HEK293 (cell line): ENCODE measurements around the gene TBPL1.
A peak's percentile ranks its signal among the peaks of the same experiment; 100 is the strongest.
"Not testable (repeated sequence)": the region's sequence is repeated elsewhere in the genome, so short reads cannot be mapped to it uniquely, and the experiment has no call there.

Source experiments
- CTCF ChIA-PET: fragments of 350-600 bp; formaldehyde crosslinking; extraction: SDS; loops from one replicate; lab custom pipeline; 2021; ENCODE audit warnings: antibody characterized with exemption; lab: Yijun Ruan, JAX
- POLR2A ChIA-PET: fragments of 300-600 bp; formaldehyde crosslinking; extraction: SDS; loops from one replicate; lab custom pipeline; 2020; ENCODE audit warnings: antibody characterized with exemption, inconsistent platforms; lab: Yijun Ruan, JAX
- H3K27ac ChIP-seq: fragments of 200-500 bp; sonication (Bioruptor generic); 2 replicates; pipeline ENCODE4 v1.5.1; 2014; ENCODE audit warnings: low read depth, low read length, control low read depth, inconsistent platforms; ENCODE audit errors: extremely low read depth
- H3K36me3 ChIP-seq, 2 experiments: fragments of 200-500 bp in 1 of 2; sonication (Bioruptor generic) in 1 of 2; 1 replicate in 1 of 2; 2 replicates in 1 of 2; pipeline ENCODE4 v1.5.1; 2014 to 2017; ENCODE audit warnings: inconsistent platforms in 2 of 2, low read length in 2 of 2; ENCODE audit not compliant: control insufficient read depth in 2 of 2, insufficient read depth in 1 of 2
- H3K4me1 ChIP-seq: fragments of 200-500 bp; sonication (Bioruptor generic); 2 replicates; pipeline ENCODE4 v1.5.1; 2014; ENCODE audit warnings: mild to moderate bottlenecking, low read length, inconsistent platforms; ENCODE audit not compliant: control insufficient read depth, insufficient read depth
- H3K4me3 ChIP-seq: 2 replicates; pipeline ENCODE4 v1.5.1; 2011; ENCODE audit warnings: low read depth, mild to moderate bottlenecking, control low read depth, low read length, moderate library complexity
- H3K9me3 ChIP-seq: fragments of 200-500 bp; sonication (Bioruptor generic); 2 replicates; pipeline ENCODE4 v1.5.1; 2014; ENCODE audit warnings: low read depth, low read length, inconsistent platforms; ENCODE audit not compliant: control insufficient read depth, insufficient read depth
- ATF2 ChIP-seq: fragments of 450-650 bp; formaldehyde crosslinking; IDR thresholded peaks from 2 replicates; pipeline ENCODE4 v1.5.1; 2016; ENCODE audit warnings: missing biosample characterization, missing genetic modification characterization, low read depth
- IKZF3 ChIP-seq: fragments of 450-650 bp; IDR thresholded peaks from 2 replicates; pipeline ENCODE4 v1.5.0; 2018; ENCODE audit warnings: missing biosample characterization, mild to moderate bottlenecking, missing genetic modification characterization, moderate library complexity
- PATZ1 ChIP-seq: fragments of 450-650 bp; formaldehyde crosslinking; IDR thresholded peaks from 2 replicates; pipeline ENCODE4 v1.5.1; 2016; ENCODE audit warnings: missing biosample characterization, missing genetic modification characterization
- ZFP41 ChIP-seq: fragments of 450-650 bp; formaldehyde crosslinking; IDR thresholded peaks from 2 replicates; pipeline ENCODE4 v1.5.1; 2016; ENCODE audit warnings: missing biosample characterization, missing genetic modification characterization, borderline replicate concordance
- ZNF114 ChIP-seq: fragments of 450-650 bp; formaldehyde crosslinking; IDR thresholded peaks from 2 replicates; pipeline ENCODE4 v1.5.0; 2017; ENCODE audit warnings: missing biosample characterization, missing genetic modification characterization
- ZNF138 ChIP-seq: fragments of 450-650 bp; formaldehyde crosslinking; IDR thresholded peaks from 2 replicates; pipeline ENCODE4 v1.5.1; 2016; ENCODE audit warnings: missing biosample characterization, missing genetic modification characterization, borderline replicate concordance
- ZNF146 ChIP-seq: fragments of 450-650 bp; formaldehyde crosslinking; IDR thresholded peaks from 2 replicates; pipeline ENCODE4 v1.5.1; 2016; ENCODE audit warnings: missing biosample characterization, missing genetic modification characterization
- ZNF155 ChIP-seq: fragments of 450-650 bp; formaldehyde crosslinking; IDR thresholded peaks from 2 replicates; pipeline ENCODE4 v1.5.1; 2016; ENCODE audit warnings: missing biosample characterization, missing genetic modification characterization
- ZNF2 ChIP-seq: fragments of 450-650 bp; formaldehyde crosslinking; IDR thresholded peaks from 2 replicates; pipeline ENCODE4 v1.5.1; 2016; ENCODE audit warnings: missing biosample characterization, missing genetic modification characterization
- ZNF214 ChIP-seq: fragments of 450-650 bp; formaldehyde crosslinking; IDR thresholded peaks from 2 replicates; pipeline ENCODE4 v1.5.1; 2017; ENCODE audit warnings: missing biosample characterization, mild to moderate bottlenecking, missing genetic modification characterization, borderline replicate concordance
- ZNF239 ChIP-seq: fragments of 450-650 bp; formaldehyde crosslinking; IDR thresholded peaks from 2 replicates; pipeline ENCODE4 v1.5.1; 2016; ENCODE audit warnings: missing biosample characterization, missing genetic modification characterization
- ZNF280D ChIP-seq: fragments of 450-650 bp; formaldehyde crosslinking; IDR thresholded peaks from 2 replicates; pipeline ENCODE4 v1.5.1; 2016; ENCODE audit warnings: missing biosample characterization, missing genetic modification characterization
- ZNF426 ChIP-seq: fragments of 450-650 bp; formaldehyde crosslinking; IDR thresholded peaks from 2 replicates; pipeline ENCODE4 v1.5.1; 2017; ENCODE audit warnings: missing biosample characterization, missing genetic modification characterization, mild to moderate bottlenecking, inconsistent platforms, moderate library complexity
- ZNF514 ChIP-seq: fragments of 450-650 bp; formaldehyde crosslinking; IDR thresholded peaks from 2 replicates; pipeline ENCODE4 v1.5.1; 2016; ENCODE audit warnings: missing biosample characterization, missing genetic modification characterization
- ZNF580 ChIP-seq: fragments of 450-650 bp; formaldehyde crosslinking; IDR thresholded peaks from 2 replicates; pipeline ENCODE4 v1.5.1; 2016; ENCODE audit warnings: missing biosample characterization, missing genetic modification characterization
- ZNF654 ChIP-seq: fragments of 450-650 bp; formaldehyde crosslinking; IDR thresholded peaks from 2 replicates; pipeline ENCODE4 v1.5.1; 2016; ENCODE audit warnings: low read depth, missing biosample characterization, missing genetic modification characterization

Gene TBPL1

GRCh38 chr6:133923938-133924593 lies 29.0 kb upstream of the TBPL1 start (continued):
- TF ChIP-seq ZNF654 (tag by site-specific recombination) (peak; percentile 99), ZFP41 (tag by site-specific recombination) (no peak), ZNF114 (tag by site-specific recombination) (no peak), ZNF155 (tag by site-specific recombination) (no peak), ATF2 (tag by site-specific recombination) (peak; percentile 63), IKZF3 (peak; percentile 70; the same call in 1 of the 2 replicates), ZNF2 (tag by site-specific recombination) (peak; percentile 61; the same call in 1 of the 2 replicates), ZNF426 (tag by site-specific recombination) (no peak), ZNF239 (tag by site-specific recombination) (no peak), ZNF514 (tag by site-specific recombination) (no peak), PATZ1 (tag by site-specific recombination) (no peak), ZNF214 (tag by site-specific recombination) (no peak), ZNF138 (tag by site-specific recombination) (no peak)

- H3K4me3 ChIP-seq, POLR2A ChIA-PET, H3K27ac ChIP-seq, H3K9me3 ChIP-seq, H3K4me1 ChIP-seq, H3K36me3 ChIP-seq: not testable (repeated sequence)
- CTCF ChIA-PET, result interaction anchor here (0.9 to 12.6 kb wide), 4 partner anchors 10 to 166 kb away, joined by 3 to 192 read pairs (median 28); no protein-coding TSS in a partner anchor
These were observed 21.8 kb upstream of the TBPL1 start for GRCh38 chr6:133931221-133931620.

GRCh38 chr6:133936352-133936751 lies 16.7 kb upstream of the TBPL1 start:
- H3K27ac ChIP-seq, H3K36me3 ChIP-seq, POLR2A ChIA-PET, H3K9me3 ChIP-seq, H3K4me3 ChIP-seq, H3K4me1 ChIP-seq: not testable (repeated sequence)
- peak; percentile 97 for TF ChIP-seq ZNF146 (tag by site-specific recombination)
- peak; percentile 72; the same call in 1 of the 2 replicates for TF ChIP-seq ZNF280D (tag by site-specific recombination)
- peak; percentile 79 for TF ChIP-seq ZNF580 (tag by site-specific recombination)
- CTCF ChIA-PET, result interaction anchor here (1.3 to 3.0 kb wide), 5 partner anchors 9 to 188 kb away, joined by 3 to 15 read pairs (median 4); no protein-coding TSS in a partner anchor
